HL-60/S4 (cell line): ENCODE results near the gene CLDND2.
"Not testable (repeated sequence)": the region's sequence is repeated elsewhere in the genome, so short reads cannot be mapped to it uniquely, and the experiment has no call there.

Experiments
- in situ Hi-C: fragments of 300-500 bp; cut with MboI; formaldehyde crosslinking; loops from 2 replicates; pipeline ENCODE4 v1.14.3; 2022; ENCODE audit warnings: low sequenced_read_pairs

CLDND2 gene

GRCh38 chr19:51368366-51369282 is at the start of gene CLDND2:
Gene CLDND2 (minus strand): TSS chr19:51369003. CDS start chr19:51368577, 426 bp downstream.
- in situ Hi-C loops: no loop called here

GRCh38 chr19:51417810-51418157 is 49.0 kb upstream of the CLDND2 start:
- in situ Hi-C loops: no loop called here

GRCh38 chr19:51417107-51417809 is 48.5 kb upstream of the CLDND2 start, which contains the start of gene SIGLEC10:
Gene SIGLEC10 (minus strand): TSS chr19:51417642. CDS start chr19:51417581, 61 bp downstream.
- in situ Hi-C loops: no loop called here

GRCh38 chr19:51416422-51416821 is 47.6 kb upstream of the CLDND2 start:
- in situ Hi-C loops: not testable (repeated sequence)

- in situ Hi-C loops: no loop called here
Measured at GRCh38 chr19:51415187-51415586, 46.4 kb upstream of the CLDND2 start.

GRCh38 chr19:51410950-51411748 is 42.3 kb upstream of the CLDND2 start:
- in situ Hi-C loops: no loop called here

GRCh38 chr19:51407511-51408131 is 38.8 kb upstream of the CLDND2 start:
- in situ Hi-C loops: no loop called here

- in situ Hi-C loops: no loop called here
Measured at GRCh38 chr19:51402117-51402516, 33.3 kb upstream of the CLDND2 start.

GRCh38 chr19:51399936-51400335 is 31.1 kb upstream of the CLDND2 start:
- in situ Hi-C loops: not testable (repeated sequence)

- in situ Hi-C loops: no loop called here
Measured at GRCh38 chr19:51399231-51399630, 30.4 kb upstream of the CLDND2 start.

- in situ Hi-C loops: no loop called here
Measured at GRCh38 chr19:51398096-51398704, 29.4 kb upstream of the CLDND2 start.

- in situ Hi-C loops: not testable (repeated sequence)
Measured at GRCh38 chr19:51397453-51397852, 28.6 kb upstream of the CLDND2 start.

- in situ Hi-C loops: no loop called here
Measured at GRCh38 chr19:51396175-51396574, 27.4 kb upstream of the CLDND2 start.

GRCh38 chr19:51394050-51394836 is 25.4 kb upstream of the CLDND2 start:
- in situ Hi-C loops: no loop called here

- in situ Hi-C loops: no loop called here
Measured at GRCh38 chr19:51392701-51393100, 23.9 kb upstream of the CLDND2 start.

GRCh38 chr19:51391073-51391611 is 22.3 kb upstream of the CLDND2 start:
- in situ Hi-C loops: no loop called here

GRCh38 chr19:51389143-51389542 is 20.3 kb upstream of the CLDND2 start:
- in situ Hi-C loops: no loop called here

GRCh38 chr19:51387924-51388389 is 19.2 kb upstream of the CLDND2 start, which contains the start of gene LIM2:
Gene LIM2 (minus strand): TSS chr19:51387974. CDS start chr19:51387443, 531 bp downstream.
- in situ Hi-C loops: no loop called here
